Neural cell (in vitro differentiated cells): ENCODE data around the gene GALNT16. TPM values are rescaled to one million over a fixed set of nuclear protein-coding genes. Genes with fewer than 3 reads are reported as not detected.

Experiments used
- H2AFZ ChIP-seq: fragments of 200-600, 300-800 bp; sonication (generic), shearing (Covaris generic); 2 replicates; pipeline ENCODE4 v1.6.0; 2014; ENCODE audit warnings: low read depth, mild to moderate bottlenecking, antibody characterized with exemption, low read length, moderate library complexity
- H3F3A ChIP-seq: fragments of 200-600 bp; shearing (Covaris generic); 2 replicates; pipeline ENCODE4 v1.6.1; 2016; ENCODE audit warnings: mild to moderate bottlenecking, moderate library complexity, mixed read lengths, antibody characterized with exemption, low read length; ENCODE audit not compliant: insufficient read depth, poor library complexity, severe bottlenecking
- H3K27ac ChIP-seq: fragments of 200-600, 300-800 bp; sonication (generic), shearing (Covaris generic); 2 replicates; pipeline ENCODE4 v1.5.1; 2014; ENCODE audit warnings: mild to moderate bottlenecking, low read length, moderate library complexity
- H3K27me3 ChIP-seq: fragments of 300-800, 200-600 bp; sonication (generic), shearing (Covaris generic); 2 replicates; pipeline ENCODE4 v1.6.0; 2014; ENCODE audit warnings: mild to moderate bottlenecking, low read depth, low read length, moderate library complexity; ENCODE audit not compliant: insufficient read depth
- H3K36me3 ChIP-seq: fragments of 300-800, 200-600 bp; sonication (generic), shearing (Covaris generic); 2 replicates; pipeline ENCODE4 v1.5.1; 2014; ENCODE audit warnings: mild to moderate bottlenecking, antibody characterized with exemption, low read length, moderate library complexity; ENCODE audit not compliant: insufficient read depth
- H3K4me2 ChIP-seq: fragments of 300-800, 200-600 bp; sonication (generic), shearing (Covaris generic); 2 replicates; pipeline ENCODE4 v1.6.0; 2014; ENCODE audit warnings: mild to moderate bottlenecking, low read length
- H3K4me3 ChIP-seq: fragments of 300-800, 200-600 bp; sonication (generic), shearing (Covaris generic); 2 replicates; pipeline ENCODE4 v1.5.1; 2014; ENCODE audit warnings: mild to moderate bottlenecking, low read length, moderate library complexity
- H3K79me2 ChIP-seq: fragments of 200-600 bp; shearing (Covaris generic); replicated peaks from 2 replicates; pipeline ENCODE4 v1.6.0; 2014; ENCODE audit warnings: mild to moderate bottlenecking, low read length, moderate library complexity; ENCODE audit not compliant: insufficient read depth
- H3K9ac ChIP-seq: fragments of 300-800, 200-600 bp; sonication (generic), shearing (Covaris generic); 2 replicates; pipeline ENCODE4 v1.6.1; 2016; ENCODE audit warnings: mild to moderate bottlenecking, low read length, mixed read lengths
- H3K9me2 ChIP-seq: fragments of 200-600 bp; shearing (Covaris generic); 2 replicates; pipeline ENCODE4 v1.6.1; 2016; ENCODE audit warnings: mild to moderate bottlenecking, low read length, mixed read lengths; ENCODE audit not compliant: insufficient read depth
- H3K9me3 ChIP-seq: fragments of 200-600, 300-800 bp; sonication (generic), shearing (Covaris generic); 2 replicates; pipeline ENCODE4 v1.6.1; 2016; ENCODE audit warnings: mild to moderate bottlenecking, mixed run types, low read length, moderate library complexity, mixed read lengths
- H4K20me1 ChIP-seq: fragments of 200-600 bp; shearing (Covaris generic); 2 replicates; pipeline ENCODE4 v1.6.1; 2016; ENCODE audit warnings: mild to moderate bottlenecking, mixed run types; ENCODE audit not compliant: insufficient read depth
- EP300 ChIP-seq: fragments of 450-650 bp; conservative IDR thresholded peaks from 2 replicates; pipeline ENCODE4 v1.6.1; 2014; ENCODE audit warnings: antibody characterized with exemption, mild to moderate bottlenecking, moderate library complexity; ENCODE audit not compliant: poor library complexity, severe bottlenecking
- EZH2 ChIP-seq: fragments of 200-600, 300-800 bp; shearing (Covaris generic), sonication (generic); IDR thresholded peaks from 2 replicates; pipeline ENCODE4 v1.6.1; 2014; ENCODE audit warnings: antibody characterized with exemption, low read length, borderline replicate concordance, mild to moderate bottlenecking; ENCODE audit not compliant: insufficient read depth, poor library complexity, severe bottlenecking
- MXI1 ChIP-seq: fragments of 450-650 bp; conservative IDR thresholded peaks from 2 replicates; pipeline ENCODE4 v1.6.1; 2014; ENCODE audit warnings: antibody characterized with exemption, mild to moderate bottlenecking; ENCODE audit not compliant: poor library complexity, severe bottlenecking
- POLR2AphosphoS5 ChIP-seq: IDR thresholded peaks from 2 replicates; pipeline ENCODE4 v1.6.1; 2012
- RAD21 ChIP-seq: fragments of 450-650 bp; conservative IDR thresholded peaks from 2 replicates; pipeline ENCODE4 v1.6.1; 2014; ENCODE audit warnings: antibody characterized with exemption, mild to moderate bottlenecking, moderate library complexity
- SMC3 ChIP-seq: fragments of 450-650 bp; conservative IDR thresholded peaks from 2 replicates; pipeline ENCODE4 v1.6.1; 2014; ENCODE audit warnings: antibody characterized with exemption, mild to moderate bottlenecking, moderate library complexity; ENCODE audit not compliant: poor library complexity
- TAF1 ChIP-seq: IDR thresholded peaks from 2 replicates; pipeline ENCODE4 v1.6.1; 2012; ENCODE audit warnings: low read depth
- polyA plus RNA-seq: library from polyadenylated mRNA; depleted of rRNA; stranded (reverse); fragments of >200 nt; gene quantifications from 2 replicates; pipeline ENCODE4 v1.2.3, GENCODE V29; 2014
- TF ChIP-seq, protein P1 (sequence below): fragments of 450-650 bp; IDR thresholded peaks from 2 replicates; pipeline ENCODE4 v1.5.1; 2014; ENCODE audit warnings: antibody characterized with exemption, mild to moderate bottlenecking, moderate library complexity; ENCODE audit not compliant: poor library complexity, severe bottlenecking
- TF ChIP-seq, protein P2 (sequence below): IDR thresholded peaks from 2 replicates; pipeline ENCODE4 v1.6.1; 2012; ENCODE audit warnings: borderline replicate concordance

Gene GALNT16
- polyA plus RNA-seq, 1 donor from 2014 or later: 23.8 TPM

GRCh38 chr14:69232388-69232787, 27.6 kb upstream of the GALNT16 start:
- Histone ChIP-seq H3F3A (peaks cover 3% of the 10 kb centered on the region), H3K27me3 (no peaks in the 10 kb centered on the region), H3K9me3 (no peaks in the 10 kb centered on the region), H3K36me3 (peaks cover 19% of the 10 kb centered on the region), H3K27ac (no peak overlapping the region), H3K4me3 (no peak overlapping the region), H3K9ac (no peak overlapping the region), H2AFZ (no peak overlapping the region), H3K9me2 (no peaks in the 10 kb centered on the region), H4K20me1 (no peaks in the 10 kb centered on the region), H3K4me2 (no peak overlapping the region), H3K79me2 (no peaks in the 10 kb centered on the region)
- TF ChIP-seq EP300 (no peak), POLR2AphosphoS5 (no peak), MXI1 (no peak), EZH2 (no peak), SMC3 (no peak), TAF1 (no peak), RAD21 (no peak)
- TF ChIP-seq, protein P1, sequence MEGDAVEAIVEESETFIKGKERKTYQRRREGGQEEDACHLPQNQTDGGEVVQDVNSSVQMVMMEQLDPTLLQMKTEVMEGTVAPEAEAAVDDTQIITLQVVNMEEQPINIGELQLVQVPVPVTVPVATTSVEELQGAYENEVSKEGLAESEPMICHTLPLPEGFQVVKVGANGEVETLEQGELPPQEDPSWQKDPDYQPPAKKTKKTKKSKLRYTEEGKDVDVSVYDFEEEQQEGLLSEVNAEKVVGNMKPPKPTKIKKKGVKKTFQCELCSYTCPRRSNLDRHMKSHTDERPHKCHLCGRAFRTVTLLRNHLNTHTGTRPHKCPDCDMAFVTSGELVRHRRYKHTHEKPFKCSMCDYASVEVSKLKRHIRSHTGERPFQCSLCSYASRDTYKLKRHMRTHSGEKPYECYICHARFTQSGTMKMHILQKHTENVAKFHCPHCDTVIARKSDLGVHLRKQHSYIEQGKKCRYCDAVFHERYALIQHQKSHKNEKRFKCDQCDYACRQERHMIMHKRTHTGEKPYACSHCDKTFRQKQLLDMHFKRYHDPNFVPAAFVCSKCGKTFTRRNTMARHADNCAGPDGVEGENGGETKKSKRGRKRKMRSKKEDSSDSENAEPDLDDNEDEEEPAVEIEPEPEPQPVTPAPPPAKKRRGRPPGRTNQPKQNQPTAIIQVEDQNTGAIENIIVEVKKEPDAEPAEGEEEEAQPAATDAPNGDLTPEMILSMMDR: no peak
- TF ChIP-seq, protein P2, sequence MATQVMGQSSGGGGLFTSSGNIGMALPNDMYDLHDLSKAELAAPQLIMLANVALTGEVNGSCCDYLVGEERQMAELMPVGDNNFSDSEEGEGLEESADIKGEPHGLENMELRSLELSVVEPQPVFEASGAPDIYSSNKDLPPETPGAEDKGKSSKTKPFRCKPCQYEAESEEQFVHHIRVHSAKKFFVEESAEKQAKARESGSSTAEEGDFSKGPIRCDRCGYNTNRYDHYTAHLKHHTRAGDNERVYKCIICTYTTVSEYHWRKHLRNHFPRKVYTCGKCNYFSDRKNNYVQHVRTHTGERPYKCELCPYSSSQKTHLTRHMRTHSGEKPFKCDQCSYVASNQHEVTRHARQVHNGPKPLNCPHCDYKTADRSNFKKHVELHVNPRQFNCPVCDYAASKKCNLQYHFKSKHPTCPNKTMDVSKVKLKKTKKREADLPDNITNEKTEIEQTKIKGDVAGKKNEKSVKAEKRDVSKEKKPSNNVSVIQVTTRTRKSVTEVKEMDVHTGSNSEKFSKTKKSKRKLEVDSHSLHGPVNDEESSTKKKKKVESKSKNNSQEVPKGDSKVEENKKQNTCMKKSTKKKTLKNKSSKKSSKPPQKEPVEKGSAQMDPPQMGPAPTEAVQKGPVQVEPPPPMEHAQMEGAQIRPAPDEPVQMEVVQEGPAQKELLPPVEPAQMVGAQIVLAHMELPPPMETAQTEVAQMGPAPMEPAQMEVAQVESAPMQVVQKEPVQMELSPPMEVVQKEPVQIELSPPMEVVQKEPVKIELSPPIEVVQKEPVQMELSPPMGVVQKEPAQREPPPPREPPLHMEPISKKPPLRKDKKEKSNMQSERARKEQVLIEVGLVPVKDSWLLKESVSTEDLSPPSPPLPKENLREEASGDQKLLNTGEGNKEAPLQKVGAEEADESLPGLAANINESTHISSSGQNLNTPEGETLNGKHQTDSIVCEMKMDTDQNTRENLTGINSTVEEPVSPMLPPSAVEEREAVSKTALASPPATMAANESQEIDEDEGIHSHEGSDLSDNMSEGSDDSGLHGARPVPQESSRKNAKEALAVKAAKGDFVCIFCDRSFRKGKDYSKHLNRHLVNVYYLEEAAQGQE: no peak

GRCh38 chr14:69234106-69234505, 25.9 kb upstream of the GALNT16 start:
- peaks cover 27% of the 10 kb centered on the region for H3K36me3 ChIP-seq
- no peak overlapping the region for H2AFZ ChIP-seq
- no peaks in the 10 kb centered on the region for H3K79me2 ChIP-seq
- H3K27ac ChIP-seq: no peak overlapping the region
- TF ChIP-seq EZH2 (no peak), TAF1 (no peak), MXI1 (no peak)
- H3K9me2 ChIP-seq: no peaks in the 10 kb centered on the region
- no peak overlapping the region for H3K4me2 ChIP-seq
- H3K9me3 ChIP-seq: no peaks in the 10 kb centered on the region
- no peaks in the 10 kb centered on the region for H4K20me1 ChIP-seq
- H3F3A ChIP-seq: peaks cover 3% of the 10 kb centered on the region
- no peaks in the 10 kb centered on the region for H3K27me3 ChIP-seq
- H3K4me3 ChIP-seq: no peak overlapping the region
- no peak overlapping the region for H3K9ac ChIP-seq

- H2AFZ ChIP-seq: no peak overlapping the region
- no peaks in the 10 kb centered on the region for H3K9me3 ChIP-seq
- H3K36me3 ChIP-seq: peaks cover 27% of the 10 kb centered on the region
- peaks cover 3% of the 10 kb centered on the region for H3F3A ChIP-seq
- H3K4me2 ChIP-seq: no peak overlapping the region
- H3K27me3 ChIP-seq: no peaks in the 10 kb centered on the region
- no peak overlapping the region for H3K4me3 ChIP-seq
- H3K9me2 ChIP-seq: no peaks in the 10 kb centered on the region
- H4K20me1 ChIP-seq: no peaks in the 10 kb centered on the region
- H3K9ac ChIP-seq: no peak overlapping the region
- no peaks in the 10 kb centered on the region for H3K79me2 ChIP-seq
- peak overlapping the region; percentile 52 for H3K27ac ChIP-seq
- TF ChIP-seq EZH2: no peak
- TF ChIP-seq, protein P1: no peak
- TF ChIP-seq MXI1: no peak
- no peak for TF ChIP-seq EP300
- TF ChIP-seq POLR2AphosphoS5: no peak
- TF ChIP-seq, protein P2: no peak
- TF ChIP-seq RAD21: no peak
- no peak for TF ChIP-seq SMC3
- TF ChIP-seq TAF1: no peak
These were observed 24.2 kb upstream of the GALNT16 start for GRCh38 chr14:69235708-69236107.
